ENCODE measurements around the gene EN2. TPM values are rescaled to one million over a fixed set of nuclear protein-coding genes. Genes with fewer than 3 reads are reported as not detected.
"Not testable (repeated sequence)": the region's sequence is repeated elsewhere in the genome, so short reads cannot be mapped to it uniquely, and the experiment has no call there.

EN2 gene
- total RNA-seq, 1 donor from 2014 or later: not detected

DNA sequence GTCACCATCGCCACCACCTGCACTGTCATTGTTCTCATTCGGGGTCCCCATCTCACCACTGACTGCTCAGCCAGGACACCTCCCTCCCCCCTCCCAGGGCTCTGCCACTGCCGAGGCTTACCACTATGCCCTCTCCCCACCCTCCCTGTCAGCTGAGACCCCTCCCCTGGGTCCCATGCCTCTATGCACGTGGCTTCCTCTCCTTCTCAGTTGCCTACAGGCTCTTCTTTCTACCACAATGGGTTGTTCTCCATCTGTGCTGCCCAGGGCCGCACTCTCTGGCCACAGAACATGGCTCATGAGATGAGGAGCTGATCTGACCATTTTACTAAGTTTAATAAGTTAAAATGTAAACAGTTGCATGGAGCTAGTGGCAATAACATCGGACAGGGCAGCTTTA is 16.1 kb upstream of the EN2 start:
- DNase-seq (ENCODE audit: low spot score in 2 of 2, unreplicated experiment in 2 of 2): no peak
- Mint-ChIP-seq H3K36me3 (no peaks in the 10 kb centered on the region), H3K27me3 (ENCODE audit: low read depth) (peaks cover 98% of the 10 kb centered on the region), H3K4me1 (no peaks in the 10 kb centered on the region), H3K27ac (no peak overlapping the region), H3K4me3 (no peak overlapping the region), H3K9me3 (no peaks in the 10 kb centered on the region)
- no peak for TF ChIP-seq CTCF (IDR thresholded peaks at IDR 0.05; ENCODE audit: unreplicated experiment)

DNA sequence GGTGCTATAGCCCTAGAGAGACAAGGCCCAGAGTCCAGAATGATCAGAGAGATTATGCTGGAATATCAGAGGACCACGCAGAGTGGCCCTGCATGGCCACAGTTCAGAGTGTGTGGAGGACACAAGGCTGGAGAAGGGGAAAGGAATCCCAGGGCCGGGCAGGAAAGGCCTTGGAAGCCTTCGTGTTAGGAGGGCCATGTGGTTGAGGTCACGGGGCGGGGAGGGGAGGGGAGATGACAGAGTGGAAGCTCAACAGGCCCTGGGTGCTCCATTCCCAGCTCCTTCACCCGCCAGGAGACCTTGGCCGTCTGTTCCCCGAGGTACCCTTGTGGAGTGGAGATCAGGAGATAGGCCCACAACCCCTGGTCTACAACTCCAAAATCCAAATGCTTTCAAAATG is 13.2 kb upstream of the EN2 start:
- H3K4me1 Mint-ChIP-seq: peaks cover 7% of the 10 kb centered on the region
- DNase-seq (ENCODE audit: low spot score in 2 of 2, unreplicated experiment in 2 of 2): no peak
- H3K9me3 Mint-ChIP-seq: no peaks in the 10 kb centered on the region
- H3K36me3 Mint-ChIP-seq: no peaks in the 10 kb centered on the region
- peaks cover 98% of the 10 kb centered on the region for H3K27me3 Mint-ChIP-seq (ENCODE audit: low read depth)
- H3K4me3 Mint-ChIP-seq: no peak overlapping the region
- TF ChIP-seq CTCF (IDR thresholded peaks at IDR 0.05; ENCODE audit: unreplicated experiment): no peak
- H3K27ac Mint-ChIP-seq: no peak overlapping the region

- H3K27ac Mint-ChIP-seq; H3K36me3 Mint-ChIP-seq; DNase-seq (ENCODE audit: low spot score in 2 of 2, unreplicated experiment in 2 of 2); H3K9me3 Mint-ChIP-seq; H3K4me1 Mint-ChIP-seq; H3K4me3 Mint-ChIP-seq: not testable (repeated sequence)
- peaks cover 98% of the 10 kb centered on the region for H3K27me3 Mint-ChIP-seq (ENCODE audit: low read depth)
These were observed 12.3 kb upstream of the EN2 start for GRCh38 chr7:155445606-155446005.

DNA sequence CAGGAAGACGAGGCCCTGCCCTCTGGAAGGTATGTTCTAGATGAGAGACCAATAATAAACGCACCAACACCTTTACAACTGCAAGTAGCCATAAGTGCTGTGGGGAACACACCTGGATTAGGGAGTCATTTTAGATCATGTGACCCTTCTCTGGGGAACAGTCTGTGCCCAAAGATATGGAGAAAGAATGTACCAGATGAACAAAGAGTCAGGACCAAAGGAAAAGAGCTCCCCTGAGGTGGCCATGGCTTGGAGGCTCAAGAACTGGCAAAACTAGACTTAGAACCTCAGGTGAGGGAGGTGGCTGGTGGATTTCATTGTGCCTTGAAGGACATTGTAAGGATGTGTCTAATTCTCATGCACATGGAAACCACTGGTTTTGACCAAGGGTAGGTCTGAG is 10.3 kb upstream of the EN2 start:
- Mint-ChIP-seq H3K4me1 (peaks cover 10% of the 10 kb centered on the region), H3K36me3 (no peaks in the 10 kb centered on the region), H3K4me3 (no peak overlapping the region), H3K9me3 (no peaks in the 10 kb centered on the region), H3K27ac (no peak overlapping the region), H3K27me3 (ENCODE audit: low read depth) (peaks cover 98% of the 10 kb centered on the region)
- DNase-seq (ENCODE audit: low spot score in 2 of 2, unreplicated experiment in 2 of 2): no peak
- TF ChIP-seq CTCF (IDR thresholded peaks at IDR 0.05; ENCODE audit: unreplicated experiment): no peak

- no peaks in the 10 kb centered on the region for H3K9me3 Mint-ChIP-seq
These were observed 9.3 kb upstream of the EN2 start for GRCh38 chr7:155448632-155449007.

More at GRCh38 chr7:155448632-155449007, 9.3 kb upstream of the EN2 start:
- Mint-ChIP-seq H3K27me3 (ENCODE audit: low read depth) (peaks cover 97% of the 10 kb centered on the region), H3K4me3 (no peak overlapping the region), H3K4me1 (peaks cover 10% of the 10 kb centered on the region), H3K27ac (no peak overlapping the region), H3K36me3 (no peaks in the 10 kb centered on the region)
- TF ChIP-seq CTCF (IDR thresholded peaks at IDR 0.05; ENCODE audit: unreplicated experiment): no peak
- DNase-seq (ENCODE audit: low spot score in 2 of 2, unreplicated experiment in 2 of 2): no peak

Data from mesothelial cell of epicardium (in vitro differentiated cells).